GM19239 (cell line): ENCODE data around the gene PAX7.

ENCODE experiments used
- DNase-seq: peaks from one replicate; pipeline ENCODE4 v3.0.0; 2011; ENCODE audit warnings: low spot score; ENCODE audit not compliant: insufficient read length
- FAIRE-seq: peaks from 2 replicates; lab custom pipeline; 2011; peaks lifted over from hg19 to GRCh38; lab: Jason Lieb, UNC

PAX7 gene

GRCh38 chr1:18783705-18784481 lies 153.2 kb downstream of the PAX7 start:
- FAIRE-seq = no peak
- DNase-seq = no peak

- no peak for DNase-seq
- FAIRE-seq = no peak
These were observed 153.8 kb downstream of the PAX7 start for GRCh38 chr1:18784482-18784831.

GRCh38 chr1:18786149-18786548 lies 155.5 kb downstream of the PAX7 start:
- FAIRE-seq (no peak), DNase-seq (no peak)

GRCh38 chr1:18787825-18788385 lies 157.3 kb downstream of the PAX7 start:
- FAIRE-seq = no peak

GRCh38 chr1:18789246-18789645 lies 158.6 kb downstream of the PAX7 start:
- DNase-seq = no peak
- FAIRE-seq = no peak

More at GRCh38 chr1:18787825-18788385, 157.3 kb downstream of the PAX7 start:
- no peak for DNase-seq

- no peak for FAIRE-seq
- no peak for DNase-seq
These were observed 162.1 kb downstream of the PAX7 start for GRCh38 chr1:18792747-18793146.

- FAIRE-seq (no peak), DNase-seq (no peak)
These were observed 162.5 kb downstream of the PAX7 start for GRCh38 chr1:18793164-18793563.

- DNase-seq (no peak), FAIRE-seq (no peak)
These were observed 163.4 kb downstream of the PAX7 start for GRCh38 chr1:18794051-18794450.

- FAIRE-seq = no peak
- DNase-seq = no peak
These were observed 163.9 kb downstream of the PAX7 start for GRCh38 chr1:18794561-18794960.

- DNase-seq (no peak), FAIRE-seq (no peak)
These were observed 164.5 kb downstream of the PAX7 start for GRCh38 chr1:18795002-18795689.

- DNase-seq (no peak), FAIRE-seq (no peak)
These were observed 166.3 kb downstream of the PAX7 start for GRCh38 chr1:18796950-18797349.
